Erythroblast (primary cell): ENCODE results near the gene SLC66A2.

Experiments
- GATA1 ChIP-seq: IDR thresholded peaks from 2 replicates; pipeline ENCODE4 v1.6.1; 2011; ENCODE audit warnings: low read depth, mild to moderate bottlenecking, control low read depth, low read length, moderate library complexity
- POLR2A ChIP-seq: IDR thresholded peaks from 2 replicates; pipeline ENCODE4 v1.6.1; 2011; ENCODE audit warnings: mild to moderate bottlenecking, low read length

DNA sequence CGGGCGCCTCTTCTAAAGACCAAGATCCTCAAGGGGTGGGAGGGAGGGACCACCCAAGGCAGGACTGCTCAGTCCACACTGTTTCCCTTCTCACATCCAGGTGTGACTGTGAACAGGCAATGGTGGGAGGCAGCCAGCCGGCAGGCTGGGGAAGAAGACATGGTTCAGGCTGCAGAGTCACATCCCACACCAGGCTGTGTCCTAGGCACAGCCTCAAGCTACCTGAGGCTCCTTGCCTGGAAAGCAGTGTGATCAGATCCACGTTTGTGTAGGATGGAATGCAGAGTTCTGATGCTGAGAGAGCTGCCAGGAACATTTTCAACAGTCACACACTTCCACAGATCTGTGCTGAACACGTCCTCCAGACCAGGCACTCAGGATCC is 16.4 kb downstream of the SLC66A2 start:
- TF ChIP-seq POLR2A (no peak), GATA1 (no peak)
